Measurements from ENCODE around the gene HCN4.

DNA sequence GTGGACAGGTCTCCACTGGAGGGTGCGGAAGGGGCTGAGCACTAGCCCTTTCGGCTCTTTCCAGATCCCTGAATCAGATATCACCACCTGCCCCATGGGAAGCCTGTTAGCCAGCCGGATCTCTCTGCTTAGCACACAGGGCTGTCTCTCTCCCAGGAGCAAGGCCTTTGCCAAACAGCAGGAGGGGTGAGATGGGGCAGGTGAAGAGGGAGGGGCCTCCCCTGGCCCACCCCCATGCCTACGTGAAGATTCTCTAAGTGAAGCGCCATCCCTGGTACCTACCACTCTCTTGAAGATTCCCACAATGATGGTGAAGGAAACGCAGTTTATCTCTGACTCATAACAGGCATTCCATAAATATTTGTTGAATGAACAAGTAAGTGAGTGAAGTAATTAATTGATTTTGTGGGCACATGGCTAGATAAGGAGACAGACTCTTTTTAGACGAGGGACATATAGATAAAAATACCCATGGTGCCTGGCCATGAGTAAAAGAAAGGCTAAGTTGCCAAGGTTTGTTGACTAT lies 19.6 kb upstream of the HCN4 start:
- TF ChIP-seq, protein P1, sequence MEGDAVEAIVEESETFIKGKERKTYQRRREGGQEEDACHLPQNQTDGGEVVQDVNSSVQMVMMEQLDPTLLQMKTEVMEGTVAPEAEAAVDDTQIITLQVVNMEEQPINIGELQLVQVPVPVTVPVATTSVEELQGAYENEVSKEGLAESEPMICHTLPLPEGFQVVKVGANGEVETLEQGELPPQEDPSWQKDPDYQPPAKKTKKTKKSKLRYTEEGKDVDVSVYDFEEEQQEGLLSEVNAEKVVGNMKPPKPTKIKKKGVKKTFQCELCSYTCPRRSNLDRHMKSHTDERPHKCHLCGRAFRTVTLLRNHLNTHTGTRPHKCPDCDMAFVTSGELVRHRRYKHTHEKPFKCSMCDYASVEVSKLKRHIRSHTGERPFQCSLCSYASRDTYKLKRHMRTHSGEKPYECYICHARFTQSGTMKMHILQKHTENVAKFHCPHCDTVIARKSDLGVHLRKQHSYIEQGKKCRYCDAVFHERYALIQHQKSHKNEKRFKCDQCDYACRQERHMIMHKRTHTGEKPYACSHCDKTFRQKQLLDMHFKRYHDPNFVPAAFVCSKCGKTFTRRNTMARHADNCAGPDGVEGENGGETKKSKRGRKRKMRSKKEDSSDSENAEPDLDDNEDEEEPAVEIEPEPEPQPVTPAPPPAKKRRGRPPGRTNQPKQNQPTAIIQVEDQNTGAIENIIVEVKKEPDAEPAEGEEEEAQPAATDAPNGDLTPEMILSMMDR (IDR thresholded peaks at IDR 0.05): no peak
- TF ChIP-seq POLR2A (IDR thresholded peaks at IDR 0.05) (no peak), EP300 (IDR thresholded peaks at IDR 0.05; ENCODE audit: low read depth) (no peak)
